ENCODE measurements around the gene HTR4.
"Not testable (repeated sequence)": the region's sequence is repeated elsewhere in the genome, so short reads cannot be mapped to it uniquely, and the experiment has no call there.

Gene HTR4

GRCh38 chr5:148469501-148469935 lies 184.8 kb downstream of the HTR4 start:
- no peak for DNase-seq

- not testable (repeated sequence) for DNase-seq
These were observed 185.6 kb downstream of the HTR4 start for GRCh38 chr5:148468746-148469145.

- DNase-seq = no peak
These were observed 186.4 kb downstream of the HTR4 start for GRCh38 chr5:148467958-148468357.

GRCh38 chr5:148466236-148466580 lies 188.1 kb downstream of the HTR4 start:
- no peak for DNase-seq

- no peak for DNase-seq
These were observed 188.7 kb downstream of the HTR4 start for GRCh38 chr5:148465381-148466235.

- no peak for DNase-seq
These were observed 194.7 kb downstream of the HTR4 start for GRCh38 chr5:148459669-148460068.

- DNase-seq = no peak
These were observed 196.1 kb downstream of the HTR4 start for GRCh38 chr5:148458036-148458888.

- DNase-seq = no peak
These were observed 197.1 kb downstream of the HTR4 start for GRCh38 chr5:148457183-148457620.

GRCh38 chr5:148455185-148455584 lies 199.1 kb downstream of the HTR4 start:
- DNase-seq = no peak

- DNase-seq = no peak
These were observed 199.8 kb downstream of the HTR4 start for GRCh38 chr5:148454576-148454975.

GRCh38 chr5:148452499-148453193 lies 201.7 kb downstream of the HTR4 start:
- DNase-seq = no peak

- DNase-seq = no peak
These were observed 207.7 kb downstream of the HTR4 start for GRCh38 chr5:148446611-148447010.

GRCh38 chr5:148445578-148445977 lies 208.7 kb downstream of the HTR4 start:
- no peak for DNase-seq

GRCh38 chr5:148443998-148444397 lies 210.3 kb downstream of the HTR4 start:
- peak; percentile 44 to 67 for DNase-seq

GRCh38 chr5:148443241-148443640 lies 211.1 kb downstream of the HTR4 start:
- DNase-seq = no peak

- no peak for DNase-seq
These were observed 215.4 kb downstream of the HTR4 start for GRCh38 chr5:148438933-148439332.

- DNase-seq = no peak
These were observed 217.1 kb downstream of the HTR4 start for GRCh38 chr5:148437249-148437648.

GRCh38 chr5:148436029-148436428 lies 218.3 kb downstream of the HTR4 start:
- no peak for DNase-seq

- no peak for DNase-seq
These were observed 220.5 kb downstream of the HTR4 start for GRCh38 chr5:148433826-148434225.

All from SHP77 (cell line).